Measurements from ENCODE around the gene CORO1C. TPM values are rescaled to one million over a fixed set of nuclear protein-coding genes. Genes with fewer than 3 reads are reported as not detected.
"Not testable (repeated sequence)": the region's sequence is repeated elsewhere in the genome, so short reads cannot be mapped to it uniquely, and the experiment has no call there.

The CORO1C gene
- total RNA-seq, 2 donors from 2014 or later: 13.3 to 61.1 TPM

GRCh38 chr12:108745641-108746040 lies 14.3 kb upstream of the CORO1C start:
- no peak overlapping the region for H3K27ac Mint-ChIP-seq
- DNase-seq: no peak
- ATAC-seq: no peak
- peaks cover 12% of the 10 kb centered on the region for H3K27me3 Mint-ChIP-seq
- peaks cover 2% of the 10 kb centered on the region for H3K36me3 Mint-ChIP-seq (ENCODE audit: low read depth)
- H3K4me1 Mint-ChIP-seq: no peaks in the 10 kb centered on the region
- H3K9me3 ChIP-seq (ENCODE audit: control insufficient read depth, low read length, poor library complexity, severe bottlenecking): no peaks in the 10 kb centered on the region
- H3K4me3 Mint-ChIP-seq: no peak overlapping the region

- Mint-ChIP-seq H3K27me3 (peaks cover 12% of the 10 kb centered on the region), H3K4me1 (no peaks in the 10 kb centered on the region), H3K36me3 (ENCODE audit: low read depth) (peaks cover 2% of the 10 kb centered on the region), H3K27ac (no peak overlapping the region), H3K4me3 (no peak overlapping the region)
- ATAC-seq (no peak), DNase-seq (no peak)
- H3K9me3 ChIP-seq (ENCODE audit: control insufficient read depth, low read length, poor library complexity, severe bottlenecking): no peaks in the 10 kb centered on the region
Observed at GRCh38 chr12:108744021-108744897, 12.9 kb upstream of the CORO1C start.

GRCh38 chr12:108738170-108738569 lies 6.9 kb upstream of the CORO1C start:
- H3K9me3 ChIP-seq (ENCODE audit: control insufficient read depth, low read length, poor library complexity, severe bottlenecking): no peaks in the 10 kb centered on the region
- no peak overlapping the region for H3K4me3 Mint-ChIP-seq
- no peak overlapping the region for H3K27ac Mint-ChIP-seq
- H3K27me3 Mint-ChIP-seq: peaks cover 11% of the 10 kb centered on the region
- peaks cover 2% of the 10 kb centered on the region for H3K36me3 Mint-ChIP-seq (ENCODE audit: low read depth)
- peaks cover 6% of the 10 kb centered on the region for H3K4me1 Mint-ChIP-seq
- DNase-seq (no peak), ATAC-seq (no peak)

GRCh38 chr12:108735855-108736254 lies 4.5 kb upstream of the CORO1C start:
- H3K36me3 Mint-ChIP-seq (ENCODE audit: low read depth): no peaks in the 10 kb centered on the region
- no peaks in the 10 kb centered on the region for H3K27me3 Mint-ChIP-seq
- DNase-seq: no peak
- no peak for ATAC-seq
- no peak overlapping the region for H3K27ac Mint-ChIP-seq
- H3K4me1 Mint-ChIP-seq: peaks cover 13% of the 10 kb centered on the region
- H3K4me3 Mint-ChIP-seq: no peak overlapping the region
- H3K9me3 ChIP-seq (ENCODE audit: control insufficient read depth, low read length, poor library complexity, severe bottlenecking): no peaks in the 10 kb centered on the region

- Mint-ChIP-seq H3K36me3 (ENCODE audit: low read depth) (no peaks in the 10 kb centered on the region), H3K27me3 (no peaks in the 10 kb centered on the region), H3K27ac (peak overlapping the region; percentile 39), H3K4me3 (no peak overlapping the region), H3K4me1 (peaks cover 23% of the 10 kb centered on the region)
- DNase-seq: no peak
- H3K9me3 ChIP-seq (ENCODE audit: control insufficient read depth, low read length, poor library complexity, severe bottlenecking): no peaks in the 10 kb centered on the region
- ATAC-seq: no peak
Observed at GRCh38 chr12:108734200-108734906, 3.0 kb upstream of the CORO1C start.

GRCh38 chr12:108733230-108733531 lies 1.9 kb upstream of the CORO1C start:
- not testable (repeated sequence) for H3K27me3 Mint-ChIP-seq; H3K4me3 Mint-ChIP-seq; H3K36me3 Mint-ChIP-seq (ENCODE audit: low read depth); ATAC-seq; DNase-seq; H3K9me3 ChIP-seq (ENCODE audit: control insufficient read depth, low read length, poor library complexity, severe bottlenecking)
- H3K4me1 Mint-ChIP-seq: peaks cover 24% of the 10 kb centered on the region
- peak overlapping the region; percentile 34 for H3K27ac Mint-ChIP-seq

GRCh38 chr12:108732489-108733229 lies 1.3 kb upstream of the CORO1C start:
- H3K36me3 Mint-ChIP-seq (ENCODE audit: low read depth): no peaks in the 10 kb centered on the region
- H3K27me3 Mint-ChIP-seq: no peaks in the 10 kb centered on the region
- H3K9me3 ChIP-seq (ENCODE audit: control insufficient read depth, low read length, poor library complexity, severe bottlenecking): no peaks in the 10 kb centered on the region
- peak overlapping the region; percentile 95 for H3K27ac Mint-ChIP-seq
- DNase-seq (no peak), ATAC-seq (no peak)
- peaks cover 24% of the 10 kb centered on the region for H3K4me1 Mint-ChIP-seq
- H3K4me3 Mint-ChIP-seq: peak overlapping the region; percentile 95

- Mint-ChIP-seq H3K27me3 (no peaks in the 10 kb centered on the region), H3K27ac (peak overlapping the region; percentile 95), H3K4me1 (peaks cover 24% of the 10 kb centered on the region), H3K36me3 (ENCODE audit: low read depth) (no peaks in the 10 kb centered on the region), H3K4me3 (peak overlapping the region; percentile 95)
- ATAC-seq: peak; percentile 76
- no peaks in the 10 kb centered on the region for H3K9me3 ChIP-seq (ENCODE audit: control insufficient read depth, low read length, poor library complexity, severe bottlenecking)
- peak; percentile 96 for DNase-seq
Observed at GRCh38 chr12:108731866-108732461, 646 bp upstream of the CORO1C start.

GRCh38 chr12:108730365-108731104 lies 783 bp downstream of the CORO1C start:
- H3K36me3 Mint-ChIP-seq (ENCODE audit: low read depth): no peaks in the 10 kb centered on the region
- ATAC-seq (no peak), DNase-seq (peak; percentile 12 to 22 (median 19))
- H3K27ac Mint-ChIP-seq: peak overlapping the region; percentile 79
- peaks cover 20% of the 10 kb centered on the region for H3K4me1 Mint-ChIP-seq
- no peaks in the 10 kb centered on the region for H3K9me3 ChIP-seq (ENCODE audit: control insufficient read depth, low read length, poor library complexity, severe bottlenecking)
- H3K27me3 Mint-ChIP-seq: no peaks in the 10 kb centered on the region
- H3K4me3 Mint-ChIP-seq: peak overlapping the region; percentile 95

GRCh38 chr12:108729612-108730364 lies 1.5 kb downstream of the CORO1C start:
- H3K4me3 Mint-ChIP-seq: peak overlapping the region; percentile 95
- peak overlapping the region; percentile 79 for H3K27ac Mint-ChIP-seq
- H3K4me1 Mint-ChIP-seq: peaks cover 24% of the 10 kb centered on the region
- H3K27me3 Mint-ChIP-seq: no peaks in the 10 kb centered on the region
- no peak for DNase-seq
- no peak for ATAC-seq
- H3K36me3 Mint-ChIP-seq (ENCODE audit: low read depth): no peaks in the 10 kb centered on the region
- no peaks in the 10 kb centered on the region for H3K9me3 ChIP-seq (ENCODE audit: control insufficient read depth, low read length, poor library complexity, severe bottlenecking)

GRCh38 chr12:108728820-108729611 lies 2.3 kb downstream of the CORO1C start:
- DNase-seq (no peak), ATAC-seq (no peak)
- no peaks in the 10 kb centered on the region for H3K36me3 Mint-ChIP-seq (ENCODE audit: low read depth)
- H3K27me3 Mint-ChIP-seq: no peaks in the 10 kb centered on the region
- no peak overlapping the region for H3K4me3 Mint-ChIP-seq
- H3K4me1 Mint-ChIP-seq: peaks cover 28% of the 10 kb centered on the region
- no peak overlapping the region for H3K27ac Mint-ChIP-seq
- H3K9me3 ChIP-seq (ENCODE audit: control insufficient read depth, low read length, poor library complexity, severe bottlenecking): no peaks in the 10 kb centered on the region

Data from T-helper 17 cell (primary cell).